GM12873 (cell line): ENCODE results near the gene BCAR3.

Experiments
- TF ChIP-seq, protein P1 (sequence below): IDR thresholded peaks from 2 replicates; pipeline ENCODE4 v1.5.1; 2012; ENCODE audit warnings: low read depth, mild to moderate bottlenecking, moderate library complexity, low read length, control low read depth; ENCODE audit not compliant: insufficient read depth; ENCODE audit errors: missing control alignments

BCAR3 gene

DNA sequence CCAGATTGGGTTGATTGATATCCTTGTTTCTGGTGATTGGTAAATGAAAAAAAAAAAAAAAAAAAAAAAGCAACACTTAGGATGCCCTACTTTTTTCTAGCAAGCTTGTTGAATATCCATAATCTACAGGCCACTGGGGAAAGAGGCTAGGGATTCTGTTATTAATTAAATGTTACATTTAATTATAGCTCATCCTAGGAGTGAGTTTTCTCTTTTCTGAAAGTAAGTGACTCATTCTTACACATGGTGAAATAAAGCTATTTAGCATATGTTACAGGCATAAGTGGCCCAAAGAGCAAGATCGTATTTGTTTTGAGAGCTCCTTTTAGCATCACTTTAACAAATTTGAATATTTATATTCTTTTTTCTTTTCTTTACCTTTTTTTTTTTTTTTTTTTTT, 139.2 kb downstream of the BCAR3 start:
- TF ChIP-seq, protein P1, sequence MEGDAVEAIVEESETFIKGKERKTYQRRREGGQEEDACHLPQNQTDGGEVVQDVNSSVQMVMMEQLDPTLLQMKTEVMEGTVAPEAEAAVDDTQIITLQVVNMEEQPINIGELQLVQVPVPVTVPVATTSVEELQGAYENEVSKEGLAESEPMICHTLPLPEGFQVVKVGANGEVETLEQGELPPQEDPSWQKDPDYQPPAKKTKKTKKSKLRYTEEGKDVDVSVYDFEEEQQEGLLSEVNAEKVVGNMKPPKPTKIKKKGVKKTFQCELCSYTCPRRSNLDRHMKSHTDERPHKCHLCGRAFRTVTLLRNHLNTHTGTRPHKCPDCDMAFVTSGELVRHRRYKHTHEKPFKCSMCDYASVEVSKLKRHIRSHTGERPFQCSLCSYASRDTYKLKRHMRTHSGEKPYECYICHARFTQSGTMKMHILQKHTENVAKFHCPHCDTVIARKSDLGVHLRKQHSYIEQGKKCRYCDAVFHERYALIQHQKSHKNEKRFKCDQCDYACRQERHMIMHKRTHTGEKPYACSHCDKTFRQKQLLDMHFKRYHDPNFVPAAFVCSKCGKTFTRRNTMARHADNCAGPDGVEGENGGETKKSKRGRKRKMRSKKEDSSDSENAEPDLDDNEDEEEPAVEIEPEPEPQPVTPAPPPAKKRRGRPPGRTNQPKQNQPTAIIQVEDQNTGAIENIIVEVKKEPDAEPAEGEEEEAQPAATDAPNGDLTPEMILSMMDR = no peak

DNA sequence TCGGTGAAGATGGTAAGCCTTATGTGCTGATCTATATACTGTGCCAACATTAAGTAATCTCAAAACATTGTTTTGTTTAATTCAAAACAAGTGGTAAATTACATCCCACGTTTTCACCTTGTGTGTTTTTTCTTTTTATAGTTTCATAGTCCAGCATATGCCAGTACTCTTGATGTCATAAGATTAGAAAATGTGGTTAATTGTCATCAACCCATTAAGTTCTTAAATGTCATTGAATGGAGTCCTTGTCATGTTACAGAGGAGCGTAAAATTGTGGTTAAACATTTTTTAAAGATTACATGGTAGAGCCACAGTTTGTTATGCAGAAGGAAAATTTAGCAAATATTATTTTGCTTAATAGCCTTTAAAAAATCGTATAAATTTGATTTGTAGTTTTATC, 140.6 kb downstream of the BCAR3 start:
- TF ChIP-seq, protein P1 = no peak

DNA sequence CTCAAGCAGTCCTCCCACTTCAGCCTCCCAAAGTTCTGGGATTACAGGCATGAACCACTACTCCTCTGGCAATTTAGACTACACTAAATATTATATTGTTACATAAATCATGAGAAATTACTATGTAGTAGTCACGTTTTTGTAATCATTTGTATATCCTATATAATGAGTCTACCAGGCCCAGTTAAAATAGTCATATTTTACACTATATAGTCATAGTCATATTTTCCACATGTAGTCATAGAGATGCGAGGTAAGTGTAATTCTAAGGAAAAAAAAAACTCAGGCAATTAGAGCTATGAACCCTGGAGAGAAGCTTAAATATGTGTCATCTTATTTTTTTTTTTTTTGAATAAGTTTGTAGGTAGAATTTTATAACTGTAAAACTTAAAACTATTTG, 143.7 kb downstream of the BCAR3 start:
- TF ChIP-seq, protein P1 = no peak

- TF ChIP-seq, protein P1 = no peak
Observed at GRCh38 chr1:93537396-93537795, 144.2 kb downstream of the BCAR3 start.

GRCh38 chr1:93533677-93534076, 148.0 kb downstream of the BCAR3 start:
- TF ChIP-seq, protein P1 = no peak

- TF ChIP-seq, protein P1 = no peak
Observed at GRCh38 chr1:93532780-93533378, 148.8 kb downstream of the BCAR3 start.

DNA sequence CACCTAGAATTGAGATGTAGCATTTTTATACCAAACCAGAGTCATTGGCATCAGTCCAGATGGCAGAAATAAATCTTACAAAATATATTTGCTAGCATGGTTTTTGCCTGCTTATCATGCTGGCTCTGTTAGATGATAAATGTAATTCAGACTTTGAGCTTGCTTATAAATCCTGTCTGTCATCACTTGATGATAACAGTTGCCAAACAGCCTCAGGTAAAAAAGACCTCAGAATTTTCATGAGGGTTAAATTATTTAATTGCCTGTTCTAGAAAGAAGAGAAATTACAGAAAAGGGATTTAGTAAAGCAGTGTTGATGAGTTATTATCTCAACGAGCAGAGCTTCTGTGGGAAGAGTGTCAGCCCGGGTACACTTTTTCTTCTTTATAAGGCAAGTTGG, 150.4 kb downstream of the BCAR3 start:
- TF ChIP-seq, protein P1 = no peak
